Fibroblast of lung (primary cell): ENCODE measurements around the gene PLEKHO2.

ENCODE experiments used
- EZH2 ChIP-seq: IDR thresholded peaks from 2 replicates; pipeline ENCODE4 v1.5.1; 2012; ENCODE audit warnings: low read length, control low read depth, mild to moderate bottlenecking; ENCODE audit errors: missing control alignments
- TF ChIP-seq, protein P1 (sequence below), 2 donors: IDR thresholded peaks in 1 of 2; conservative IDR thresholded peaks in 1 of 2; 1 replicate in 1 of 2; 2 replicates in 1 of 2; pipeline ENCODE4 v1.5.1; 2011 to 2012; ENCODE audit warnings: low read length in 2 of 2, control low read depth in 1 of 2, inconsistent platforms in 1 of 2, low read depth in 1 of 2, mild to moderate bottlenecking in 1 of 2

DNA sequence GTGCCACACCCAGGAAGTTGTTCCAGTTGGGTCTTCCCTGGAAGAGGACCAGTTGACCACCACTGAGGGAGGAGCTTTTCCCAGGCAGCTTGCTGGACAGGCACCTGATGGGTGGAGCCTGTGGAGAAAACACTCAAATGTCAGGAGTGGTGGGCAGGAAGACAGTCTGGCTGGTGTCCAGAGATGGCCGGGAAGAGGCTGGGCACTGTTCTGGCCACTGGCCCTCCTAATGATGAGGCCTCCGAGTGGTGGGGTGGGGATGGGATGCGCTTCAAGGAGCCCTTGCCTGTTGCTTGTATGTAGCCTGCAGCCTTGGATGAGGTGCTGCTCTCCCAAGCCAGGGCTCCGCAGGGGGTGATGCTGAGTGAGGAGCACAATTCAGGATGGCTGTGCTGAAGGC is 12.3 kb downstream of the PLEKHO2 start:
- TF ChIP-seq, protein P1, sequence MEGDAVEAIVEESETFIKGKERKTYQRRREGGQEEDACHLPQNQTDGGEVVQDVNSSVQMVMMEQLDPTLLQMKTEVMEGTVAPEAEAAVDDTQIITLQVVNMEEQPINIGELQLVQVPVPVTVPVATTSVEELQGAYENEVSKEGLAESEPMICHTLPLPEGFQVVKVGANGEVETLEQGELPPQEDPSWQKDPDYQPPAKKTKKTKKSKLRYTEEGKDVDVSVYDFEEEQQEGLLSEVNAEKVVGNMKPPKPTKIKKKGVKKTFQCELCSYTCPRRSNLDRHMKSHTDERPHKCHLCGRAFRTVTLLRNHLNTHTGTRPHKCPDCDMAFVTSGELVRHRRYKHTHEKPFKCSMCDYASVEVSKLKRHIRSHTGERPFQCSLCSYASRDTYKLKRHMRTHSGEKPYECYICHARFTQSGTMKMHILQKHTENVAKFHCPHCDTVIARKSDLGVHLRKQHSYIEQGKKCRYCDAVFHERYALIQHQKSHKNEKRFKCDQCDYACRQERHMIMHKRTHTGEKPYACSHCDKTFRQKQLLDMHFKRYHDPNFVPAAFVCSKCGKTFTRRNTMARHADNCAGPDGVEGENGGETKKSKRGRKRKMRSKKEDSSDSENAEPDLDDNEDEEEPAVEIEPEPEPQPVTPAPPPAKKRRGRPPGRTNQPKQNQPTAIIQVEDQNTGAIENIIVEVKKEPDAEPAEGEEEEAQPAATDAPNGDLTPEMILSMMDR (conservative IDR thresholded peaks at IDR 0.05 in 1 of 2, IDR thresholded peaks at IDR 0.05 in 1 of 2; ENCODE audit: low read depth in 1 of 2, low read length in 2 of 2), result no peak
- TF ChIP-seq EZH2, result no peak
